GM19467 (cell line): ENCODE results near the gene TMSB4X.
A peak's percentile ranks its signal among the peaks of the same experiment; 100 is the strongest.
"Not testable (repeated sequence)": the region's sequence is repeated elsewhere in the genome, so short reads cannot be mapped to it uniquely, and the experiment has no call there.

Source experiments
- ATAC-seq: cut with Tn5 transposase; IDR thresholded peaks from one replicate; pipeline ENCODE4 v1.9.1; 2021; ENCODE audit warnings: mild to moderate bottlenecking, moderate library complexity; ENCODE audit not compliant: unreplicated experiment

The TMSB4X gene

DNA sequence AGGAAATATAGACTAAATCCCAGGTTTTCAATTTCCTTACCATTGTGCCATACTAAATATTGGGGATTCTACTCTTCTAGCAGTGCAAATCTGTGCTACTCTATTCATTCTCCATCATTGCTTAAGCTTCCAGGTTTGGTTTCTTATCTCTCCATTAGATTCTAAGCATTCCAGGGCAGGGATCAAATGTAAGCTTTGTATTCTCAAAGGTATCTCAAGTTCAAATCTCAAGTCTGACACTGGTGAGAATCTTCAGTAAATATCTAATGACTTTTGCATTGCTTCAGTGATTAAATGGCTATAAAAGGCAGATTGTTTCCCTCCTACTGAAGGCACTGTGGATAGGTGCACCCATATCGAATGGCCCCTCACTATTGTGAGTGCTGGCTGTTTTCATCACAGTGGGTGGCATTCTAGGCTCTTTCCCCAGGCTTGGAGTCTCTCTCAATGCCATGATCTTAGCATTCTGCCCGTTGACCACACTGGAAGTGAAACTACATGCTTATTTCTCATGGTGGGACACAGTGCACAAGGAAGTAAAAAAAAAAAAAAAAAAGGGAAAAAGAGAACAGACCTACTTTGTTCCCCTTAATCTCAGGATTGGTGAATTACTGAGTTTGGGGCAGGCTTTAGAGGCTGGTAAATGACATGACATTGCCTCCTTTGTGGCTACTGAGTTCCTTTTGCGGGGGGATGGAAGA is 40.8 kb downstream of the TMSB4X start:
- ATAC-seq = no peak

DNA sequence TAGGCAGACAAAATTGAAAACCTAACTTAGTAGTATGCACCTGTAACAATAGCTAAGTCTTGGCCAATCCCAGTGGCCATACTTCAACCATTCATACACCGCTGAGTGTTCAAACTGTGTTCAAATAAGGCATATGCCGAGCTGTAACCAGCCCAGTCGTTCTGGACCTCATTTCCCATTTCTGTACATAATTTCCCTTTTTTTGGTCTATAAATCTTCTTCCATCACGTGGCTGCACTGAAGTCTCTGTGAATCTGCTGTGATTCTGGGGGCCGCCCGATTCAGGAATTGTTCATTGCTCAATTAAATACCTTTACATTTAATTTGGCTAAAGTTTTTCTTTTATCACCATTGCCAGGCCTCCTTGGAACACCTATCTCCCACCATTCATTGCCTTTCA is 41.8 kb downstream of the TMSB4X start:
- ATAC-seq = not testable (repeated sequence)

DNA sequence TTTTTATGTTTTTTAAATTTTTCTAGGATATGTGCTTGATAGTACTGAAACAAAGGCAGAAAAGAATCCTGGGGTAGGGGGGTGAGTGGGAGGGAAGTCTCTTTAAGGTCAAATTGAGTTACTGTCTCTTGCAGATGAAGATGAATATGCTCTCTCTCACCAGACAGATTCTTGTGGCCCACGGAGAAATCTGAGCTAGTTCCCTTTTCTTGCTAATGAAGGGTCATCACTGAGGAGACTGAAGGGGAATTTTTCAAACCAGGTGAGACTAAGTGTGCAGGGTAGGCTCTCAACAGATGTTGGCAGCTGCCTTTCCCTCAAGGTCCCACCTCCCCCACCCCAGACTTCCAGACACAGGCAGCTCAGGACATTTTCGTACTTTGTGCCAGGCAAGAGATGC is 48.0 kb downstream of the TMSB4X start:
- peak; percentile 57 for ATAC-seq

DNA sequence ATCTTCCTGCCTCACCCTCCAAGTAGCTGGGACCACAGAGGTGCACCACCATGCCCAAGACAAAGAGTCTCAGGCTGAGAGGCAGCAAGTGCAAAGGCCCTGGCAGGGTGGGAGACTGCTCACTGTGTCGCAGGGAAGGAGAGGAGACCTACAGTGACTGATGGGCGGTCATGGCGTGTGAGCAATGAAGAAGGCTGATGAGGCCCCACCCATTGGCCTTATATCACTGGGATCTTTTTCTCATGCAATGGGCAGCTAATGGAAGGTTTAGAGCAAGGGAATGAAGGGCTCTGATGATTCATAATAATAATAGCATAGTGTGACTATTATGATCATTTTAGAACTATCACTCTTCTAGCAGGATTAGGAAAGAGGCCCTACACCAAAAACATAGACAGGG is 48.7 kb downstream of the TMSB4X start:
- ATAC-seq = no peak

DNA sequence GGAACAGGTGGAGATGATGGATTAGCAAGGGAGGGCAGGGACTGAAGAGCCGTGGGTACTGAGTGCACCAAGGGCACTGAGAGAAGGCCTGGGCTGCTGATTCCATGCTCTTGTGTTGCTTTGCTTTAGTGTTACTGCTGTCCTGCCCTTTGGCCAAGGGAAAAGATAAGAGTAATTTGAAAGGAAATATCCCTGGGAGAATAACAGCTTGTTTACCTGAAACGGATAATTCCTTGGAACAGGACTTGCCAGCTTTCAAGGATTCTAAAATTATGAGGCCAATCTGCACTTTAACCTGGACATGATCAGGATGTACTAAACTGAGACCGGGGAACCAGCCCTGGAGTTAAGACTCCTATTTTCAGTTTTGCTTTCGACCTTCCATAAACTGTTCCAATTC is 49.1 kb downstream of the TMSB4X start:
- no peak for ATAC-seq

DNA sequence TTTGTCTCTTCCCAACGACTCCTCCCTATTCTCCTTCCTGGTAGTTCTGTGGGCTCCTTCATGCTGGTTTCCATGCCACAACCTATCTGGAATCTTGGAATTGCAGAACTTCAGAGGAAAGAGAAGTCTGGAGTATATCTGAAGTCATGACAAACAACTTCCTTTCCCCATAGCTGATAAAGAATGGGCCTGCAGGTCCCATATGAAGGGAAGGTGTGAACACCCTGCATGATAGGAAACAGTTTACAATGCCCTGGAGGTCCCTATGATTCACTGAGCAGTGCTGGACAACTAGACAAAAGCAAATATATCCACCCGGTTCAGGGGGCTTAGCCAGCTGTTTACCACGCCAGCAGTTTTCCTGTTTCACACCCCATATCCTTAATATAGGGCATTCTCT is 50.1 kb downstream of the TMSB4X start:
- ATAC-seq = no peak
